ENCODE measurements around the gene KCNV2.

GRCh38 chr9:2732492-2732891 lies 15.2 kb downstream of the KCNV2 start:
- TF ChIP-seq YY1 (IDR thresholded peaks at IDR 0.05; ENCODE audit: low read depth) = no peak
- TF ChIP-seq ZBTB7A (IDR thresholded peaks at IDR 0.05; ENCODE audit: low read depth) = no peak
- TF ChIP-seq EP300 (IDR thresholded peaks at IDR 0.05; ENCODE audit: borderline replicate concordance) = no peak
- TF ChIP-seq RAD21 (IDR thresholded peaks at IDR 0.05; ENCODE audit: low read depth) = no peak
- TF ChIP-seq CREB1 (IDR thresholded peaks at IDR 0.05; ENCODE audit: low read depth) = no peak
- TF ChIP-seq FOXM1 (IDR thresholded peaks at IDR 0.05; ENCODE audit: borderline replicate concordance, low read depth) = no peak
- TF ChIP-seq MAX (IDR thresholded peaks at IDR 0.05) = no peak
- no peak for TF ChIP-seq USF1 (IDR thresholded peaks at IDR 0.05)
